ENCODE results near the gene ARHGEF16.

Gene ARHGEF16

DNA sequence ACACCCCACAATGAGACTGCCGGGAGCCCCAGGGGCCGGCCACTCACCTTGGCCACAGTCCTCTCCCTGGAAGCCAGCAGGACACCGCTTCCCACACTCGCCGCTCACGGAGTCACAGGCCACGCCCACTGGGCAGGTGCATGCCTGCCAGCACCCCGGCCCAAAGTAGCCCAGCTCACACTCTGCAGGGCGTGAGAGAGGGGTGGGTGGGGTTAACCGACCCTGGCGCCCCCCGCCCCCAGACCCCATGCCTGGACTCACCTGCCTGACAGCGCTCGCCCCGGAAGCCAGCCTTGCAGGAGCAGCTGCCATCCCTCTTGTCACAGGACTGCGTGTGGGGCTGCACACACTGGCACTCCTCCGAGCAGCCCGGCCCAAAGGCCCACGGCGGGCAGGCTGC lies 50.7 kb downstream of the ARHGEF16 start:
- no peak overlapping the region for H3K27ac ChIP-seq (ENCODE audit: low read length)
- H3K4me3 ChIP-seq (ENCODE audit: low read length in 2 of 2) = no peak overlapping the region

DNA sequence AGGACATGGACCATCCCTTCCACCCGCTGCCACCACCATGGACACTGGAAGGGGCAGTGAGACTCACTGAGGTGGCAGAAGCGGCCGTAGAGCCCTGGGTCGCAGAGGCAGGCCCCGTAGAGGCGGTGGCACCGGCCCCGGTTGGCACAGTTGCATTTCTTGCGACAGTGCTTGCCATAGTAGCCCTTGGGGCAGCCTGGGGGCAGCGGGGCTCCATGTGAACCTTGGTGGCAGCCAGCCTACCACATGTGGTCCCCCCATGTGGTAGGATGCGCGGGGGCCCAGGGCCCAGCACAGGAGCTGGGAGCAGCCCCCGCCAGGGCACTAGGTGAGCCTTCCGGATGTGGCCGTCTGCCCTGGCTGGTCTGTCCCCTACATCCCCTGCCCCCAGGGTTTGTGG lies 51.6 kb downstream of the ARHGEF16 start:
- Histone ChIP-seq H3K4me1 (ENCODE audit: control insufficient read depth, insufficient read depth, low read length) (no peaks in the 10 kb centered on the region), H3K9me3 (ENCODE audit: control insufficient read depth in 2 of 2, low read length in 2 of 2) (no peaks in the 10 kb centered on the region), H3K9ac (ENCODE audit: low read length in 2 of 2) (no peak overlapping the region), H3K36me3 (ENCODE audit: control insufficient read depth in 2 of 2, insufficient read depth in 2 of 2, low read length in 2 of 2) (no peaks in the 10 kb centered on the region), H3K27me3 (ENCODE audit: control insufficient read depth in 1 of 2, insufficient read depth in 2 of 2, low read length in 2 of 2) (no peaks in the 10 kb centered on the region), H3K4me3 (ENCODE audit: low read length in 2 of 2) (no peak overlapping the region), H3K27ac (ENCODE audit: low read length) (no peak overlapping the region)

More for the DNA sequence above, 50.7 kb downstream of the ARHGEF16 start:
- Histone ChIP-seq H3K4me1 (ENCODE audit: control insufficient read depth, insufficient read depth, low read length) (no peaks in the 10 kb centered on the region), H3K9ac (ENCODE audit: low read length in 2 of 2) (no peak overlapping the region), H3K27me3 (ENCODE audit: control insufficient read depth in 1 of 2, insufficient read depth in 2 of 2, low read length in 2 of 2) (no peaks in the 10 kb centered on the region), H3K36me3 (ENCODE audit: control insufficient read depth in 2 of 2, insufficient read depth in 2 of 2, low read length in 2 of 2) (no peaks in the 10 kb centered on the region), H3K9me3 (ENCODE audit: control insufficient read depth in 2 of 2, low read length in 2 of 2) (no peaks in the 10 kb centered on the region)

DNA sequence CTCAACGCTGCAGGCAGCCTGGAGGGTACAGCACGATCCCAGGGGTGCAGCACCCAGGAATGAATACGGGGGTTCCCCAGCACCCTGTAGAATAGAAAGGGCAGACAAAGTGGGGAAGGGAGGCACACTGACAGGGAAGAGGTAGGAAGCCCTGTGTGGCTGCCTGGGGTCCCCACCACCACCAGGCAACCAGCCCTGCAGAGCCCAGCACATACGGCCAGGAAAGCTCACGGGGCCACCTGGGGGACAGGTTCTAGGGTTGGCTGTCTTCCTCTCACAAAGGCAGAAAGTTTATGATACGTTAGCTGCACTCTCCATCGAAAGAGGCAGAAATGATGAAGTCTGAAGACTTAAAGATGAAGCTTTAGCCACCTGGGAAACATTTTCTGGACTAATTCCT lies 52.5 kb downstream of the ARHGEF16 start:
- Histone ChIP-seq H3K4me3 (ENCODE audit: low read length in 2 of 2) (no peak overlapping the region), H3K4me1 (ENCODE audit: control insufficient read depth, insufficient read depth, low read length) (no peaks in the 10 kb centered on the region), H3K27ac (ENCODE audit: low read length) (no peak overlapping the region), H3K9me3 (ENCODE audit: control insufficient read depth in 2 of 2, low read length in 2 of 2) (no peaks in the 10 kb centered on the region), H3K9ac (ENCODE audit: low read length in 2 of 2) (no peak overlapping the region), H3K27me3 (ENCODE audit: control insufficient read depth in 1 of 2, insufficient read depth in 2 of 2, low read length in 2 of 2) (no peaks in the 10 kb centered on the region), H3K36me3 (ENCODE audit: control insufficient read depth in 2 of 2, insufficient read depth in 2 of 2, low read length in 2 of 2) (no peaks in the 10 kb centered on the region)

DNA sequence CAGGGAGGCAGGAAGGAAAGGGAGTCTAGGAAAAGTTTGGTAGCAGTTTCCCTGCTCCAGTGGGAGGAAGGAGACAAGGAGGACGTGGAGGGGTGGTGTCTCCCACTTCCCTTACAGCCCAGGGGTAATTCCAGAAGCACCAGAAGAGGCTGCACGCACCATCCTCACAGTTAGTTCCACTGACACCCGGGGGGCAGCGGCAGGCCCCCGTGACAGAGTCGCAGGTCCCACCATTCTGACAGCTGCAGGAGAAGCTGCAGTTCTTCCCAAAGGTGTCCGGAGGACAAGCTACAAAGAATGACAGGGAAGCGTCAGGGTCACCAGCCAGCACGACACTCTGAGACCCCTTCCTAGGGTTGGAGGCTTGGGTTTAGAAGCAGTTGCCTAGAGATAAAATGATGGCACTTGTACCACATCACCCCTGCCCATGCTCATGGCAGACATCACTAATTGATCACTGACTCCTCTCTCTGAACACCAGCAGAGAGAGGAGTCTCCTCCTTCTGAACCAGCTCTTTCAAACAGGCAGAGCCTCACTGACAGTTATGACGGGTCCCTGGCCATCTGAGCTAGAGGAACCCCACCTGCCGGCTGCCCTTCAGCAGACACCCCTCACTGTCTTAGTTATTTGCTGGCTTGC lies 53.3 kb downstream of the ARHGEF16 start:
- Histone ChIP-seq H3K36me3 (ENCODE audit: control insufficient read depth in 2 of 2, insufficient read depth in 2 of 2, low read length in 2 of 2) (no peaks in the 10 kb centered on the region), H3K9me3 (ENCODE audit: control insufficient read depth in 2 of 2, low read length in 2 of 2) (no peaks in the 10 kb centered on the region), H3K27ac (ENCODE audit: low read length) (no peak overlapping the region), H3K4me1 (ENCODE audit: control insufficient read depth, insufficient read depth, low read length) (no peaks in the 10 kb centered on the region), H3K27me3 (ENCODE audit: control insufficient read depth in 1 of 2, insufficient read depth in 2 of 2, low read length in 2 of 2) (no peaks in the 10 kb centered on the region), H3K4me3 (ENCODE audit: low read length in 2 of 2) (no peak overlapping the region), H3K9ac (ENCODE audit: low read length in 2 of 2) (no peak overlapping the region)

DNA sequence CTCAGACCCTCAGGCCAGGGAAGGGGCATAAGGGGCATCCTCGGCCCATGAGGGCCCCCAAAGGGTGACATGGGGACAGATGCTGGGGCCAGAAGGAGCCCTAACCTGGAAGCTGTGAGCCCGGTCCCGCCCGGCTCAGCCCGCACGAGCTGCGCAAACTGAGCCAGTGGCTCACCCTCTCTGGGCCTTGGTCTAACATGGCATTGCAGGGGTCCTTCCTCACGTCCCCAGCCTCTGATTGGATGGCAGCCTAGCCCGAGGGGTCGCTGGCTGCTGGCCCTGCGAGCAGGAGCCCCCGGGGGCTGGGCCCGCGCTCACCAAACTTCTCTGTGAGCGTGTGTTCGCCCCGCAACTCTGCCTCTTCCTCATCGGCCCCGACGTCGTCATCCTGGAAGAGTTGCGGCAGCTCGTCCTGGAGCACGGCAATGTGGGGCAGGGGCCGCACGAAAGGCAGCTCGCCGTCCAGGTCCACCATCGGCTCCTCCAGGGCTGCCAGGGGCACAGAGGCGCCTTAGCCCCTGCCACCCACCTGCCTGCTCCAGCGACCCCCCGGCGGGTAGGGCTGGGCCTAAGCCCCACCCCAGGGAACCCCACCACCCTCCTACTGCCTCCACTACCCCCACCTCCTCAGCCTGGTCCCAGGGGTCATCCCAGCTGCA lies 54.4 kb downstream of the ARHGEF16 start:
- Histone ChIP-seq H3K9ac (ENCODE audit: low read length in 2 of 2) (no peak overlapping the region), H3K9me3 (ENCODE audit: control insufficient read depth in 2 of 2, low read length in 2 of 2) (no peaks in the 10 kb centered on the region), H3K27me3 (ENCODE audit: control insufficient read depth in 1 of 2, insufficient read depth in 2 of 2, low read length in 2 of 2) (no peaks in the 10 kb centered on the region), H3K4me3 (ENCODE audit: low read length in 2 of 2) (no peak overlapping the region), H3K36me3 (ENCODE audit: control insufficient read depth in 2 of 2, insufficient read depth in 2 of 2, low read length in 2 of 2) (no peaks in the 10 kb centered on the region), H3K4me1 (ENCODE audit: control insufficient read depth, insufficient read depth, low read length) (no peaks in the 10 kb centered on the region), H3K27ac (ENCODE audit: low read length) (no peak overlapping the region)

DNA sequence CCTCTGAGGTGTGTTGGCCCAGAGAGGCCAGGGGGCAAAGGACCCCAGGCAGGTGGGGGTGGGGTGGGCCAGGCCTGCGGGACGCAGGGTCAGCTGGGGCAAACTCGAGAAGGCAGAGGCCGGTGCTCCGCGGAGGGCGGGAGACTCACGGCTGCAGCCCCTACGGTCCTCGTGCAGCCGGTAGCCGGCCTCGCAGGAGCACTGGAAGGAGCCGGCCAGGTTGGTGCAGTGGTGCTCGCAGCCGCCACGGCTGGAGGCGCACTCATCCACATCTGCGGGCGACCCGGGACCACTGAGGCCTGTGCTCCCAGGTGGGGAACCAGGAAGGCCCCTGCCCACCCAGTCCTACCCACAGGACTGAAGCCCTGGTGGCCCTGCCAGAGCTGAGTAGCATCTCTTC lies 55.3 kb downstream of the ARHGEF16 start:
- no peaks in the 10 kb centered on the region for H3K9me3 ChIP-seq (ENCODE audit: control insufficient read depth in 2 of 2, low read length in 2 of 2)
- H3K27me3 ChIP-seq (ENCODE audit: control insufficient read depth in 1 of 2, insufficient read depth in 2 of 2, low read length in 2 of 2) = no peaks in the 10 kb centered on the region
- no peaks in the 10 kb centered on the region for H3K4me1 ChIP-seq (ENCODE audit: control insufficient read depth, insufficient read depth, low read length)
- no peak overlapping the region for H3K27ac ChIP-seq (ENCODE audit: low read length)
- H3K4me3 ChIP-seq (ENCODE audit: low read length in 2 of 2) = no peak overlapping the region
- H3K9ac ChIP-seq (ENCODE audit: low read length in 2 of 2) = no peak overlapping the region
- H3K36me3 ChIP-seq (ENCODE audit: control insufficient read depth in 2 of 2, insufficient read depth in 2 of 2, low read length in 2 of 2) = no peaks in the 10 kb centered on the region

DNA sequence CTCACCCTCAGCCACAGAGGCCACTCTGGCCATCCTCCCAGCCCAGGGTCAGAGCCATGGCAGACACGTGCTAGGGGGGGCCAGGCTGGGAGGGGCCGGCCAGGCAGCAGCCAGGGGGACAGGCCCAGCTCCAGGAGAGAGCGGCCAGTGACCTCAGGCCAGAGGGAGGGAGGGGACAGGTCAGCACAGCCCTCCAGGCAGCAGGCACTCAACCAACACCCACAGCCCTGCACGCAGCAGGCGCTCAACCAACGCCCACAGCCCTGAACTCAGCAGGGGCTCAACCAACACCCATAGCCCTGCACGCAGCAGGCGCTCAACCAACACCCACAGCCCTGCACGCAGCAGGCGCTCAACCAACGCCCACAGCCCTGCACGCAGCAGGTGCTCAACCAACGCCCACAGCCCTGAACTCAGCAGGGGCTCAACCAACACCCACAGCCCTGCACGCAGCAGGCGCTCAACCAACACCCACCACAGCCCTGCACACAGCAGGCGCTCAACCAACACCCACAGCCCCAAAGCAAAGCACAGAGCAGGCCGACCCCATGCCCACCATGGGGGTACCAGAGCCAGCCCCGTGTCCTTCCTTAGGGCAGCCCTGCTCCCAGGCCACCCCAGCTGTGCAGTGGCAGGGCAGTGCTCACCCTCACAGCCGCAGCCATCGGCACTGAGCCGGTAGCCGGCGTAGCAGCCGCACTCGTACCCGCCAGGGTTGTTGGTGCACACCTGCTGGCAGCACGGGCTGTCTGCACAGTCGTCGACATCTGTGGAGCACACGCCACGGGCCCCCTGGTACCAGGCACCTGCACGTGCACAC lies 55.9 kb downstream of the ARHGEF16 start:
- Histone ChIP-seq H3K27ac (ENCODE audit: low read length) (no peak overlapping the region), H3K9ac (ENCODE audit: low read length in 2 of 2) (no peak overlapping the region), H3K36me3 (ENCODE audit: control insufficient read depth in 2 of 2, insufficient read depth in 2 of 2, low read length in 2 of 2) (no peaks in the 10 kb centered on the region), H3K4me3 (ENCODE audit: low read length in 2 of 2) (no peak overlapping the region), H3K27me3 (ENCODE audit: control insufficient read depth in 1 of 2, insufficient read depth in 2 of 2, low read length in 2 of 2) (no peaks in the 10 kb centered on the region), H3K4me1 (ENCODE audit: control insufficient read depth, insufficient read depth, low read length) (no peaks in the 10 kb centered on the region), H3K9me3 (ENCODE audit: control insufficient read depth in 2 of 2, low read length in 2 of 2) (no peaks in the 10 kb centered on the region)

DNA sequence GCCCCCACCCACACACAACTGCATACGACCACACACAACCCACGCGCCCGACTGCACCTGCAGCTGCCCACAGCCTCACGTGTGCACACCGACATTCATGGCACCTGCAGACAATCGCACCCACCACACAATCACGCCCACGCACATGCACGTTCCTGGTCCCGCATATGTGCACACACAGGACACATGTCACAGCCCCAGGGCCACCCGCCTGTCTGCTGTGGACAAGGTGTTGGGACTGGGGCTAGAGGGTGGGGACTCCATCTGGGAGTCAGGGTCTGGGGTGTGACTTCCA lies 56.4 kb downstream of the ARHGEF16 start:
- Histone ChIP-seq H3K27ac (ENCODE audit: low read length) (no peak overlapping the region), H3K9ac (ENCODE audit: low read length in 2 of 2) (no peak overlapping the region), H3K4me1 (ENCODE audit: control insufficient read depth, insufficient read depth, low read length) (peaks cover 3% of the 10 kb centered on the region), H3K27me3 (ENCODE audit: control insufficient read depth in 1 of 2, insufficient read depth in 2 of 2, low read length in 2 of 2) (no peaks in the 10 kb centered on the region), H3K9me3 (ENCODE audit: control insufficient read depth in 2 of 2, low read length in 2 of 2) (no peaks in the 10 kb centered on the region), H3K36me3 (ENCODE audit: control insufficient read depth in 2 of 2, insufficient read depth in 2 of 2, low read length in 2 of 2) (no peaks in the 10 kb centered on the region), H3K4me3 (ENCODE audit: low read length in 2 of 2) (no peak overlapping the region)

DNA sequence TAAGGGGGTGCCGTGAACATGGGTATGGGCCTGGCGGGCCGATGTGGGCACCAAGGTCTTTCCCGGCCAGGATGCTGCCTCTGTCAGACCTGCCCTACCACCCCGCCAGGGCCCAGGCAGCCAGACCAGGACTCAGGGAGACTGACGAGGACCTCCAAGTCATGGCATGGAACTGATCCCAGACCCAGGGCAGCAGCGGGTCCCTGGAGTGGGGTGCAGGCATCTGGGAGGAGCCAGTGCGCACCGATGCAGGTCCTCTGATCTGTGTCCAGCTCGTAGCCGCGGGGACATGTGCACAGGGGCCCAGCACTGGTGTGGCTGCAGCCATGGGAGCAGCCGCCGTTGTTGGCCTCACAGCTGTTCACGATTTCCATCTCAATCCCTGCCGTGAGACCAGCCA lies 56.8 kb downstream of the ARHGEF16 start:
- H3K27ac ChIP-seq (ENCODE audit: low read length) = no peak overlapping the region
- no peaks in the 10 kb centered on the region for H3K27me3 ChIP-seq (ENCODE audit: control insufficient read depth in 1 of 2, insufficient read depth in 2 of 2, low read length in 2 of 2)
- H3K4me3 ChIP-seq (ENCODE audit: low read length in 2 of 2) = no peak overlapping the region
- no peak overlapping the region for H3K9ac ChIP-seq (ENCODE audit: low read length in 2 of 2)
- peaks cover 7% of the 10 kb centered on the region for H3K4me1 ChIP-seq (ENCODE audit: control insufficient read depth, insufficient read depth, low read length)
- no peaks in the 10 kb centered on the region for H3K9me3 ChIP-seq (ENCODE audit: control insufficient read depth in 2 of 2, low read length in 2 of 2)
- H3K36me3 ChIP-seq (ENCODE audit: control insufficient read depth in 2 of 2, insufficient read depth in 2 of 2, low read length in 2 of 2) = no peaks in the 10 kb centered on the region

DNA sequence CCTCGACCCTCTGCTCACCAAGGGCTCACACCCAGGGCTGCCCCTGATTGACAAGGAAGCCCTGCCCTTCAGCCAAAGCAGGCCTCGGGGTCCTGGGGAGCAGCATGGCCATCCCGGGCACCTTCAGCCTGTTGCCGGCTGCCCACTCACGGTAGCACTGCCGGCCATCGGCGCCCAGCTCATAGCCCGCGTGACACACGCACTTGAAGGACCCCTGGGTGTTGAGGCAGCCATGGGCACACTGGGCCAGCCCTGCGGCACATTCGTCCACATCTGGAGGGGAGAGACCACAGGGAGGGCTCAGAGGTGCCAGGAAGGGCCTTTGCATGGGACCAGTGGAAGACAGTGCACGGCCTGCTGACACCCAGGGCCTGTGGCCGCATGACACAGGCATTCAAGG lies 57.4 kb downstream of the ARHGEF16 start:
- H3K4me1 ChIP-seq (ENCODE audit: control insufficient read depth, insufficient read depth, low read length) = peaks cover 13% of the 10 kb centered on the region
- no peak overlapping the region for H3K9ac ChIP-seq (ENCODE audit: low read length in 2 of 2)
- no peaks in the 10 kb centered on the region for H3K27me3 ChIP-seq (ENCODE audit: control insufficient read depth in 1 of 2, insufficient read depth in 2 of 2, low read length in 2 of 2)
- no peak overlapping the region for H3K27ac ChIP-seq (ENCODE audit: low read length)
- no peaks in the 10 kb centered on the region for H3K36me3 ChIP-seq (ENCODE audit: control insufficient read depth in 2 of 2, insufficient read depth in 2 of 2, low read length in 2 of 2)
- H3K4me3 ChIP-seq (ENCODE audit: low read length in 2 of 2) = no peak overlapping the region
- no peaks in the 10 kb centered on the region for H3K9me3 ChIP-seq (ENCODE audit: control insufficient read depth in 2 of 2, low read length in 2 of 2)

DNA sequence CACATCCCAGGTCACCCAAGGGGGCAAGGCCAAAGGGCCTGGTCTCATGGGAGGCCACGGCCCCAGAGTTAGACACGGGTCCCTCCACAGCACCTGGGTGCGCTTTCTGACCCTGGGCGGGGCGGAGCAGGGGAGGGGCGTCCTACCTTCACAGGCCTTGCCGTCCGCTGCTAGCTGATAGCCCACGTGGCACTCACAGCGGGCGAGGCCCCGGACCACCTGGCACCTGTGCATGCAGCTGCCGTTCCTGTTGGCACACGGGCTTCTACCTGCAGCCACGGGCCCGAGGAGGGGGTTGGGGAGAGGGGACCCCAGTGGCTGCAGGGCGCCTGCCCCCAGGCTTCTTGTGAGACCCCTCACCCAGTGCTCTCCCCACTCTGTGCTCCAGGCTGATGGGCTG lies 59.9 kb downstream of the ARHGEF16 start:
- peaks cover 0 to 4% of the 10 kb centered on the region in 2 donors for H3K27me3 ChIP-seq (ENCODE audit: control insufficient read depth in 1 of 2, insufficient read depth in 2 of 2, low read length in 2 of 2)
- no peak overlapping the region for H3K9ac ChIP-seq (ENCODE audit: low read length in 2 of 2)
- no peak overlapping the region for H3K27ac ChIP-seq (ENCODE audit: low read length)
- H3K9me3 ChIP-seq (ENCODE audit: control insufficient read depth in 2 of 2, low read length in 2 of 2) = no peaks in the 10 kb centered on the region
- no peak overlapping the region for H3K4me3 ChIP-seq (ENCODE audit: low read length in 2 of 2)
- peaks cover 22% of the 10 kb centered on the region for H3K4me1 ChIP-seq (ENCODE audit: control insufficient read depth, insufficient read depth, low read length)
- no peaks in the 10 kb centered on the region for H3K36me3 ChIP-seq (ENCODE audit: control insufficient read depth in 2 of 2, insufficient read depth in 2 of 2, low read length in 2 of 2)

Measured in stomach smooth muscle (tissue), 2 donors.